HG03066 (cell line): ENCODE data around the gene PRDX3.
A peak's percentile ranks its signal among the peaks of the same experiment; 100 is the strongest.
"Not testable (repeated sequence)": the region's sequence is repeated elsewhere in the genome, so short reads cannot be mapped to it uniquely, and the experiment has no call there.

Experiments used
- ATAC-seq: cut with Tn5 transposase; IDR thresholded peaks from one replicate; pipeline ENCODE4 v1.9.1; 2021; ENCODE audit warnings: low read depth; ENCODE audit not compliant: unreplicated experiment

The PRDX3 gene

DNA sequence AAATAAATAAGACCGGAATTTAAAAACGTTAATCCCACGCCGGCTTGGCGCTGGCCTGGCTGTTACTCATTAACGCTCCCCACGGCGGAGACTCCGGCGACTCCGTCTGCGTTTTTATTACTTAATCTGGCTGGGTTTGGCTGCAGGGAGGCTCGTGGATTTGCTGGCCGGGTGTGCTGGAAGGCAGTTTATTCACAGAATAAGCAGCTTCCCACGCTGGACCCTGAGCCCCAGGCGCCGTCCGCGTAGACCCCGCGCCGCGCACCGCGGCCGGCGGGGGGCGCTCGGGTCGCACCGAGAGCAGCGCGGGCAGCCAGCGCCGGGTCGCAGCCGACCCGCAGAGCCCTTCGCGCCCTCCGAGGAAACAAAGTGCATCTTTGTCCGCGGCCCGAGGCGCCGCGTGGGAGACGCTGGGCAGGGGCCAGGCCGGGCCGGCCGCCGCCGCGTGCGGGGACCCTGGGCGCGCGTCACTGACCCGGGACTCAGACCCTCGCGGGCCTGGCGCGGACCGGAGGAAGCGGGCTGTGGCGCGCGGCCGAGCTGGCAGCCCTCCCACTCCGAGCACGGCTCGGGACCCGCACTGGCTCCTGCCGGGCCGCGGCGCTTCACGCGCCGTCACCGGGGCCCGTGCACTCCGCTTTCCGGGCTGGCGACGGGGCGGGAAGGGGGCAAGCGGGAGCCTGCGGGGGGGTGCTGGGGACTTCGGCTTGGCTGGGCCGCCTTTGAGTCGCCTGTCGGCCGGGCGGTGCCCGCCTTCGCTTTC is 28.2 kb upstream of the PRDX3 start:
- ATAC-seq = peak; percentile 50

DNA sequence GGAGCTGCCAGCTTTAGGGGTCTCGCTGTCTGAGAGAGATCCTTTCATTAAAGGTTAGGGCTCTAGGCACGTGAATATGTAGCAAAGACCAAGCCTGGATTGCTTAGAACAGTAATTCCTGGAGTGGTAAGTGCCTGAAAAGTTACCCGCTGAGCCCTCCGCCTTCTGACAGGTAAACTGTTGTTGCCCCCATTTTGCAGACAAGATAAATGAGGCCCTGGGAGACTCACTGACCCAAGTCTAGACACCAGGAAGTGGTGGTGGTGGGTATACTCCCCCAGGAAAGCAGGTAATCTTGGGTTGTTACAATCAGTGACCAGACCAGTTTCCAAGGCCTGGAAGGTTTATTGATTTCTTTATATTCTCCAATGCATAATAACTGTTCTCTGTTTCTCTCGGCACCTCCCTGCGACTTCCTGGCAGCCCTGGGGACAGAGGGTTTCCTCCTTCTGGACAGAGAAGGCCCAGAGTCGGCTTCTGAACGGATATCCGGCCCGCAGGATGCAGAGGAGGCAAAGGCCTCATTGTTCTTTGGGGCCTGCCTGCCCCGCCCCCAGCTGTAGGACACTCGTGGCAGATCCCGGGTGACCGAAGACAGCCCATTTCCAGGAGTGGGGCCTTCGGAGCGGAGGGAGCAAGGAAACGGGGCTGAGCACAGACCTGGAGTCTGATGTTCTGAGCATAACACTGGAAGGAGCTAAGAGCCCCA is 27.4 kb upstream of the PRDX3 start:
- peak; percentile 30 for ATAC-seq

DNA sequence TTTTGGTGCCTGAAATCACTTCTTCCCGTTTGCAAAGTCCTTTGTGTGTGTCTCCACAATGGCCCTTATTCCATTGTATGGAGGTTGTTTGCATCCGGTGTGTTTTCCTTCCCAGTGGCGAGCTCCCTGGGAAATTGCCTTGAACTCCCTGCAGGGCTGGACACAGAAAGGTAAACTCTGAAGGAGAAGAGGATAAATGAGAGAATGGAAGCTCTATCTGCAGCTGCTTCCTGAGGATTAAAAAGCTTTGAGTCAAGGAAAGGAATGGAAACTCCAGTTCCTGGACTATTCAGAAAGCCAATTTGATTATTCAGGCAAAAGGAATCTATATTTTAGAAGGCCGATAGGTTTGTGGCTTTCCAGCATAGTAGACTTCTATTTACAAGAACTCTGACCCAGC is 24.4 kb upstream of the PRDX3 start:
- ATAC-seq = no peak

DNA sequence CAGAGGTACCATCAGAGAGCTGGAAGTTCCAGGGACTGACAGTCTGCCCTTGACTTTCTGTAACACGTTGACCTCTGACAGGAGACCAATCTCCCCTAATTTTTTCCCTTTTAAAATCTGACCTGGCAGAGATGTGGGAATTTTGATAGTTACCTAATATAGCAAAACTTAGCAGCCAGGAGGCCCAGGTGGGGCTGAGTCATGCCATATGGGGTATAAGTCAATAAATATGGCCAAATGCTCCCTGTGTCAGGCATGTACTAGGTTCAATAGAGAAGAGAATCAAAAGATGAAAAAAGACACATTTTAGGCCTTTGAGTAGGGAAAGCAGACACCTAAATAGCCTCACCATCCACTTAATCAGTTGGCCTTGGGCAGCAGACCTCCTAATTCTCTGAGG is 22.6 kb upstream of the PRDX3 start:
- no peak for ATAC-seq

DNA sequence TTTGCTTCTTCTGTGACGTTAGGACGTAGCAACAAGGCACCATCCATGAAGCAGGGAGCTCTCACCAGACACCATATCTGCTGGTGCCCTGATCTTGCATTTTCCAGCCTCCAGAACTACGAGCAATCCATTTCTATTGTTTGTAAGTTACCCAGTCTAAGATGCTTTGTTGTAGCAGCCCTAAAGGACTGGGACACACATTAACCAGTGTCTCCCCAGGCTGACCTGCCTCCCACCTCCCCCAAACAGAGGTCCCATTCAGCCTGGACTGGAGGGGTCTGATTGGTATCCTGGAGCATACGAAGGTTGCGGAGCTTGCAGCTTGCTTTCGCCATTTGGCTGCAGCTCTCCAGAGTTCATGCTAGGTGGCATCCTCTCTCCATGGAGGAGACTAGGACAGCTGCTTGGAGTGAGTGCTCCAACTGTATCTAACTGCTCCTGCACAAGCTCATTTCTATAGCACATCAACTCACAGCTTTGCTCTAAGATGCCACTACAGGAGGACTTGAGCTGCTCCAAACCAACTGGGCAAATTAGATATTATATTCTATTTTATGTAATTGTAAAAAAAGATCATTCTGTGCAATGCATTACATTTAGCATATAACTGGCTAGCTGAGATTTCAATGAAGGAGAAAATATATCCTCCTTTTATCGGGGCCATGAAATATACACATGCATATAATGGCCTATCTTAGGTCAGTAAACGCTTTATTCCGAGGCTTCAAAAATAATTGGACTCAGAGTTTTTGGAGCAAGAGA is 20.8 kb upstream of the PRDX3 start:
- ATAC-seq = peak; percentile 70

DNA sequence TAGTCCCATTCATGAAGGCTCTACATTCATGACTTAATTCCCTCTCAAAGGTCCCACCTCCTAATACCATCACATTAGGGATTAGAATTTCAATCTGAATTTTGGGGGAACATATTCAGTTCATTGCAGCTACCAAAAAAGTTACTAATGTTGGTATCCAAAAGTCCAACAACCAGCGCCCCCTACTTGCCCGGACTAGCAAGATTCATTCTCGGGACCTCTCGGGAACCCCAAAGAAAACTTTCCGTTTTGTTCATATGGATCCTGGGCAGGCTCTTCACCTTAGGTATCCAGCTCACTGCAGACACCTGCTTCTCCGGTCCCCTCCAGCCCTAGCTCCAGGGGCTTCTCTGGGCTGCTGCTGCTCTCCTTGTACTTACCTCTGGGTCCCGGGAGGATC is 19.8 kb upstream of the PRDX3 start:
- no peak for ATAC-seq

DNA sequence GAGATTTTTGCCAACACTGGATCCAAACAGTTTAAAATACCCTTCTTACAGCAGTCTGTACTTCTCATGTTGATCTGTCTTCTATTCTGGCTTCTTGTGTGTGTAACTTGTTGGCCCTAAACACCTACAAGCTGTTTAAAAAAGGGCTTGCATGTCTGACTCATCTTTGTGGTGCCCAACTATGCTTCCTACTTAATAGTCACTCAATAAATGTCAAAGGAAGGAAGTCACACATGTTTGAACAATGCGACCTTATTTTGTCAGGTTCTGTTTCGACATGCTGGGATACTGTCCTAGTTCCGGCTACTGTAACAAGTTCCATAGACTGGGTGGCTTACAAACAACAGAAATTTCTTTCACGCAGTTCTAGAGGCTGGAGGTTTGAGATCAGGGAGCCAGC is 19.3 kb upstream of the PRDX3 start:
- no peak for ATAC-seq

DNA sequence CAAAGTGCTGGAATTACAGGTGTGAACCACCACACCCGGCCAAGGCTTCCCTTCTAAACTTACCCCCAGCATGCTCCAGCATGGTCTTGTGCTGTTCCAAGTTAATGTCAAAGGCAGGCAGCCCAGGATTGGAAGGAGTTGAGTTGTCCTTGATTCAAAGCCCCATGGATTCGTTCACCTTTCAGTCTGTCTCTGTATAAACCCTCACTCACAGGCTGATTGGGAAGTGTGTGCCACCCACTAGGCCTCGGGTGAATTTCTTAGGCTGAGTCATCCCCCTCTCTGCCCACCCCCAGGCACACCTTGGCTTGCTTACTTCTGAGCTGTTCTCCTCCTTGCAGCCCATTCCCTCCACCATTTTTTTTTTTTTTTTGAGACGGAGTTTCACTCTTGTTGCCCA is 13.3 kb upstream of the PRDX3 start:
- no peak for ATAC-seq

DNA sequence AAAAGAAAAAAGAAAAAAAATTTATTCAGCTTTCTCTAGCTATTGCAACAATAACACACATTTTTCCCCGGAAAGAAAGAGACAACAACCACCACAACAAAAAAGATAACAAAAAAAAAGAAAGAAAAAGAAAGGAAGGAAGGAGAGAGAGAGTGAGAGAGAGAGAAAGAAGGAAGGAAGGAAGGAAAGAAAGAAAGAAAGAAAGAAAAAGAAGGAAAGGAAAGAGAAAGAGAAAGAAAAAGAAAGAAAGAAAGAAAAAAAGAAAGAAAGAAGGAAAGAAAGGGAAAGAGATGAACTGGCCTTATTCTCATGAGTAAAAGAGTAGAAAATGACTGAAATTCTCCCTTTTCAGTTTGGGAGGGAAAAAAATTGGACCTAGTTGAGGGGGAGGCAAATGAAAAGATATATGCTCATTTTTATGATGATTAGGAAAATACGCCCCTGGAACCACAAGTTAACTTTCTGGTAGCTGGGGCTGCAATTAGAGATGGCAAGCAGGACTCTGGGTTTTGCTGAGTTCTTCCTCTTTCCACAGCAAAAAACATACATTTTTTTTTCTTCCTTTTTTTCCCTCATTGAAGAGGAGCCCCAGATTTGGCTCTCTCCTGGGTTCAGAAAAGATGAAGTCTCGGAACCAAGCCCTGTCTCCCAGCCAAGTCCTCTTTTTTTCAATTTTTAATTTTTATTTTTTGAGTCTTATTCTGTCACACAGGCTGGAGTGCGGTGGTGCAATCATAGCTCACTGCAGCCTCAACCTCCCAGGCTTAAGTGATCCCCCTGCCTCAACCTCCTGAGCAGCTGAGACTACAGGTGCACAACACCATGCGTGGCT is 12.6 kb upstream of the PRDX3 start:
- ATAC-seq = no peak

DNA sequence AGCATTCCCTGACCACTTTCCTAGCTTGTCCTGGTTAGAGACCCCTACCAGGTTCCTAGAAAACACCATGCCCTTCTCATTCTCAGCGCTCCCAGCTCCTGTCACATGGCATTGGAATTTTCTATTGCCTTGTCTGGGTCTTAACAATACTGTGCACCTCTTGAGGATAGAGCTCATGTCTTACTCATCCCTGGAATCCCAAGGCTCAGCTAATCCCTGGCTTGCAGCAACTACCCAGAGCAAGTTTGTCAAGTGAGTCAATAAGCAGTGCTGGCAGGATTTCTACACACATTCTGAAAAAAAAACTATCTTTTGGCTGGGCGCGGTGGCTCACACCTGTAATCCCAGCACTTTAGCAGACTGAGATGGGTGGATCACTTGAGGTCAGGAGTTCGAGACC is 11.7 kb upstream of the PRDX3 start:
- ATAC-seq = no peak

DNA sequence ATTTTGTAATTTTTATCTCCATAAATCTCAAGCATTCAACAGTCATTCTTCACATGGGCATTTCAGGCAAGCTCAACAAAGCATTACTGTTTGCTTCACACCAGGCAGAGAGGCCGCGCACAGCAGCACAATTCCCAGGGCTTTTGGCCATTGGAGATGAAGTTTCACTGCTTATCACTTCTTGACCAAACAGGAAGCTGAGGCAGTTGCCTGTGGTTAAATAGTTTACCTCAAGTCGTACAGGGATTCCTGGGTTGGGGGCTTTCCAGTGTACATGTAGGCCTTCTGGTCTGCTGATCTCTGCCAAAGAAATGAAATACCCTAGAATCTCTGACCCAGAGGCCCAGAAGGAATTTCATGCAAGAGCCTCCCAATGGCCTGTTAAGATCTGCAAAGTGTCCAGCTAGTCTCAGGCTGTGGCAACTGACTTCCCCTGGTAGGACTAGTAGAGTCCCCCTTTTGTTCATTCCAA is 11.2 kb upstream of the PRDX3 start:
- no peak for ATAC-seq

DNA sequence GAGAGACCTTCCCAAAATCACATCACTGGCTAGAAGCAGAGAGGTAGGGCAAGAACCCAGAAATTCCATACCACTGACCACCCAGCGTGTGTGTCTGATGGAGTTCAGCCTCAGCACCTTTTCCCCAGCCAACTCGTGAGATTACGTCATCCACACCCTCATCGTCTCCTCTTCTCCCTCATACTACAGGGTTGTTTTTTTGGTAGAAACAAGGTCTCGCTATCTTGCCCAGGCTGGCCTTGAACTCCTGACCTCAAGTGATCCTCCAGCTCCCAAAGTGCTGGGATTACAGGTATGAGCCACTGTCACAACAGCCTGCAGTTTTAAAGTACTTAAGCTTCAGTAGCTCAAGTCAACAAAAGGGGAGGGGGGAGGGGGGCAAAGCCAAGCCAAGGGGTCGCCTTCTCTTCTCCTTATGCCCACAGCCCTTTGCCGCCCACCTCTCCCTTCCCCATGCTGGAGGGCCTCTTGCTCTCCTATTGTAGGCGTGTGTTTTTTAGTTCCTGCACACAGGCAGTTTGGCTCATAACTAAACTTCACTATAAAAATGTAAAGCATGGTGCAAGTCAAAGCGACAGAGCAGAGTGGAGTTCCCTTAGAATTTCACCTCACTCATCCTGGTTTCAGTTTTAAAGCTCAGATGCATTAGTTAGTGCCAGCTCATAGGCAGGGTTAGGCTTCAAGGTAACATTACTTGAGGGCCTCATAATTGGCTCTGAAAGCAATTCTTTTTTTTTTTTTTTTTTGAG is 5.2 kb upstream of the PRDX3 start:
- no peak for ATAC-seq

DNA sequence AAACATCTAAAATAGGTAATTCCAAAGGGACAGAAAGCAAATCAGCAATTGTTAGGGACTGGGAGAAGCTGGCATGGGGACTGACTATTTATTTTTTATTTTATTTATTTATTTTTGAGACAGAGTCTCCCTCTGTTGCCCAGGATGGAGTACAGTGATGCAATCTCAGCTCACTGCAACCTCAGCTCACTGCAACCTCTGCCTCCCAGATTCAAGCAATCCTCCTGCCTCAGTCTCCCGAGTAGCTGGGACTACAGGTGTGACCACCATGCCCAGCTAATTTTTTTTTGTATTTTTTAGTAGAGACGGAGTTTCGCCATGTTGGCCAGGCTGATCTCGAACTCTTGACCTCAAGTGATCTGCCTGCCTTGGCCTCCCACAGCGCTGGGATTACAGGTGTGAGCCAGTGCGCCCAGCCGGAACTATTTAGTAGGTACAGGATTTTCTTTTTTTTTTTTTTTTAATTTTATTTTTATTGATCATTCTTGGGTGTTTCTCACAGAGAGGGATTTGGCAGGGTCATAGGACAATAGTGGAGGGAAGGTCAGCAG is 2.3 kb upstream of the PRDX3 start:
- ATAC-seq = not testable (repeated sequence)

DNA sequence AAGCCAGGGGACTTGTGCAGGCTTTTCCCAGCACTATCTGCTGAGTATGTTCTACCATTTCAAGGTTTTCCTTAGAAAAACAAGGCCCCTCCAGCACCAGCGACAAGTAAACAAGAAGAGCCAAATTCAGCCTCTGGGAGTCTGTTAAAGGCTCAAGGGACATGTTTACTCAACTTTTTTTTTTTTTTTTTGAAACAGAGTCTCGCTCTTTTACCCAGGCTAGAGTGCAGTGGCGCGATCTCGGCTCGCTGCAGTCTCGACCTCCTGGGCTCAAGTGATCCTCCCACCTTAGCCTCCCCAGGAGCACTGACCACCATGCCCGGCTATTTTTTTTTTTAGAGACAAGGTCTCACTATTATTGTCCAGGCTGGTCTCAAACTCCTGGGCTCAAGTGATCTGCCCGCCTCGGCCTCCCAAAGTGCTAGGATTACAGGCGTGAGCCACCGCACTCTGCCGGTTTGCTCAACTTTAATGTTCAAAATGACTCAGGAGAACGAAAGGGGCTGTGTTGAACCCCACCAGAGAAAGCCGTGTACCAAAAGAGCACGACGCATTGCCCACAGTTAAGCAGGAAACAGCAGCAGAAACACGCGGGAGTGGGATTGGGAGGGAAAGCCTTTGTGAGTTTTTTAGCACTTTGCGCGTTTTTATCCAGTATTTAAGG is 772 bp downstream of the PRDX3 start:
- peak; percentile 20 for ATAC-seq

DNA sequence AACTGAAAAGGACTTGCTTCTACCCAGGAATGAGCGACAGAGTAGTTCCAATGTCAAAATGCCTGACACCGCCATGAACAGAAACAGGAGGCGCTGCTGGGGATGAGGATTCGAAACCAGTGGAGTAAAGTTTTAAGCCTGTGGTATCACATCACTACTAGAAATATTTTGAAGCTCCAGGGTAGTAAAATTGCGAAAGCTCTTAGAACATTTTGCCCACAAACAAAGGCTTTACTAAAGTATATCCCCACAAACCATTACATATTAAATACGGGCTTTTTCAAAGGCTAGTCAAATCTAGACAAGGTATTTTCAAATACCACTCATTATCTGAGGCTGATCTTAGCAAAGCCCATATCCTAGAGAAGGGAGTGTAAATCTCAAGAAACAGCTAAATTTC is 2.4 kb downstream of the PRDX3 start:
- ATAC-seq = no peak

DNA sequence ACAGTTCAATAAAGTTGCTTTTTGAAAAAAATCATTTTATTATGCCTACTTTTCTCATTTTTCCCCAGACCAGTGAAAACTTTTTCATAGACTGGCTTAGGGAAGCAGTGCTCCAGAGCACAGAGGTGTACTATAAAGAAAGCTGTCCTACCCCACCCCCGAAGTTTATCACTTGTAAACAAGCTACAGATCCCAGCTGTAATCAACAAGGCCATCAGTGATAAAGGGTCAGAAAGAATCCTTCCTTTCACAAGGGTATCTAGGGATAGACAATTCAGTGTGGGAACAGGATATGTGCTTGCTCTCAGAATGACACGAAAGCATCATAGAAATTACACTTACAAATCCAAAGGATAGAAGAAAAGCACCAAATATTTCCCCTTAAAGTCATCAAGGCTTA is 4.5 kb downstream of the PRDX3 start:
- no peak for ATAC-seq

DNA sequence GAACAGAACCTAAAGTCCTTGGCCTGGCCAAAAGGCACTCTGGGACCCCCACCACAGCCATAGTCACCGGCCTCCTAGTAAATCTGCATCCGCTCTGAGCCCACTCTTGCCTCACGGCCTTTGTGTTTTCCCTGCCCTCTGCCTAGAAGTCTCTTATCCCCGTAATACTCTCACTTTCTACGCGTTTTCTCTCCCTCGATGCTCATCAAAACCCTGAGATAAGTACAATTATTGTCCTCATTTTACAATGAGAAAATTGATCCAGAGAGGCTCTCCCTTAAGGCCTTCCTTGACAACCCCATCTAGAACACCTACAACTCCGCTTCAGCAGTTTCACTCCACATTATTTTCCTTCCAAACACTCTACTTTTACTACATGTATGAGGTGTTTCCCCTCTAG is 11.6 kb downstream of the PRDX3 start:
- ATAC-seq = no peak

DNA sequence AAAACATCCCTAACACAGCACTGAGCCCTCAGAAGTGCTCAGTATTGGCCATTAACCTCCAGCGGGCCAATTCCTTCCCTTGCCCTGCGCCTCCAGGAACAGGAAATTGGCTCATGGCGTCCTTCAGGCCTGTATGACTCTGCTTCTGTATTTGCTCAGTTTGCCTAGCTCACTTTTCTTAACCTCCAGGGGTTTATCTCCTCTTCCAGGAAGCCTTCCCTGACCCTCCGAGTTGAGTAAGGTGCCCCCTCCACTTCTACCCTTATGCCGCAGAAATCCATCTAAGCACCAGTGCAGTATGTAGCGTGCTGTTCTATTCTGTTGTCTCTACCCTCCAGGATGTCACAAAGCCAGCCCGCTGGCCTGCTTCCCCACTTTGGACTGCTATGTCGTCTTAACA is 12.0 kb downstream of the PRDX3 start:
- no peak for ATAC-seq

DNA sequence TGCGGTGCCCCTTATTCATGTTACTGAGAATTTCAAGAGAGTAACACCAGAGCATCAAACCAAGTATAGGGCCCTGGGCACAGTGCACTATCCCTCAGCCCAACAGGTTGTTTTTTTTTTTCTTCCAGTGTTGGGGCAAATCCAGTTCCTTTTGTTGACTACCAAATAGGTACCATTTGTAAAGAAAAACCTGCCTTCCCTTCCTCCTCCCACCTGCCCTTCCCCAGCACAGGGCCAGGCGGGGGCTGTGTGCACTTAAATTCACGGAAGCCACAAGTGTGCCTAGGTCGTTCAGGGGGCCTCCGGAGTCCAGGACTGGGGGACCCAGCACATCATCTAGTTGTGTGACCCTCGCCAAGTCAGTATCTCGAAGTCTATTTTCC is 12.5 kb downstream of the PRDX3 start:
- no peak for ATAC-seq
